Fibroblast of skin of scalp (primary cell): ENCODE results near the gene SOST.

Experiments used
- DNase-seq: peaks from one replicate; pipeline ENCODE4 v3.0.0-alpha.2; 2013

The SOST gene

DNA sequence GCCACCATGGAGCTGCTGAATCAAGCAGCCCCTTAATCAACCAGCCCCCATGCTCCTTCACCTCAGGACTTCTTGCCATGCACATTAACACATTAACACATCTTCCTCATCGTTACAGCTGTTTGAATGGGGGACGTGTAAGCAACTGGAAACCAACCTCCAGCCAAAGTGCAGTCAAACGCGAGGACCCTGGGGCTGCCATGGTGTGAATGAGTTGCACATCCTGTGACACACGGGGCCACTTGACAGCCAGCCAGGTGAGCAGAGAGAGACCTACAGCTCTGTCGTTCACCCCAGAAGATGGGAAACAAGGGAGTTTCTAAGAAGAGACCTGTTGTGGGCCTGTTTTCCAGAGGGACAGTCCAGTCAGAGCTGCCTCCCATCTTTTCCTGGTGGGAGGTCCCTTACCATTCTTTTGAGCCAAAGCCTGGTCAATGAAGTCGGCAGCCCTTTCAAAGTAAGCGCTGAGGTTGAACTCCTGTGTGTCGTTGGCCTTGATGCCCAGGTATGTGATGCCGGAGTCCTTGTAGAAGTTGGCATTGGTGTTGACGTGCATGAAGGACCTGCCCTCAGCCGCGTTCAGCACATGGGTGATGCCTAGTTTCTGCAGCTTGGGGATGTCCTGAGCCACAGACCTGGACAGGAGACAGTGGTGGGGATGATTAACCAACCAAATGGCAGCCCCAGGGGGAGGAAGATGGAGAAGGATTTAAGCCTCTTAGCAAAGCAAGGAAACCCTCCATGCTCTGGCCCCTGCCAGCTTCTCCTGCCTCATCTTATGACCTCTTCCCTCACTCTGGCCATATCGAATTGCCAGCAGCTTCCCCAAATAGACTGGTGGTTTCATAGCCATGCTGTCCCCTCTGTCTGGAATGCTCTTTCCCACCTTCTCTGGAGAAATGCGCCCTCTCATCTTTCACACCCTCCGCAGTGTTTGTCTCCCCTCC, 16.0 kb upstream of the SOST start:
- DNase-seq = no peak

DNA sequence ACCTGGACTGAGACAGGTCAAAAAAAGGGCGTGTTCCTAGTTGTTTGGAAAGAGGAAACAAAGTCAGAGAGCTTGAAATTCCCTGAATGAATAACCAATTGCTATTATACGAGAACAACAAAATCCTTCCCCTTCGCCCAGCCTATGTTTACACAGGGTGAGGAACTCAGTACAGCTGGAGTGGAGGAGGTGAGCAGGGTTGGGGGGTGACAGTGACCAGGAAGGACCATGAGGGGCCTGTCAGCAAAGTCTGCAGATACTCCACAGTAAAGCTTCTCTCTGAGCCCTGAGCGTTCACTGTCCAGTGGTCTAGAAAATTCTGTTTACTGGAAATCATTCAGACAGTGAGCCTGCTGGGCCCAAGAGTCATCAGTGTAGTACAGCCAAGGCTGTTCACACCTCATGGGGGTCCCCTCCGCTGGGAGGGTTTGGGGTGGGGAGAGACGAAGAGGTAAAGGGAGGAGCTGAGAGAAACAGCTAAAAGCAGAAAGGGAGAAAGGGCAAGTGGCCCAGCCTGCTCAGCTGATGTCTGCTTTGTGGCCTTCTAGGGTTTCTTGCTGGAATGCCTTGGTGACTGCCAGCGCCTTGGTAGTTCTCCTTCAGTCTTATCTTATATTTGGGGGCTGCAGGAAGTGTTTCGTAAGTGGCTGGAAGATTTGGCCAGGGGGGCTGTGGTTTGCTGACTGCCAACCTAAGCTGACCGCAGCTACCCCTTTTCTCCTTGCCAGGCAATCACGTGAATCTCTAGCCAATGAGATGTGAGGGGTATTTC, 14.5 kb upstream of the SOST start:
- no peak for DNase-seq

DNA sequence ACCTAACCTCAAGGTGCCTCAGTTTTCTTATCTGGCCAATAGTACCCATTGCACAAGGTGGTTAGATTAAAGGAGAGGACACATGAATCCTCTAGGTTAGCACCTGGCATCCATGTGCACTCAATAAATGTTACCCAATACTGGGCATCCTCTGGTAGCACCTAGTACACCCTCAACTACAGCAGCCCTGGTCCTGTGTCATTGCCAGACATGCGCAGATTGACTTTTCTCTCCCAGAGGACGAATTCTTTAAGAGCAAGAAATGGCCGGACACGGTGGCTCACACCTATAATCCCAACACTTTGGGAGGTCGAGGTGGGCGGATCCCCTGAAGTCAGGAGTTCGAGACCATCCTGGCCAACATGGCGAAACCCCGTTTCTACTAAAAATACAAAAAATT, 12.9 kb upstream of the SOST start:
- DNase-seq = no peak

DNA sequence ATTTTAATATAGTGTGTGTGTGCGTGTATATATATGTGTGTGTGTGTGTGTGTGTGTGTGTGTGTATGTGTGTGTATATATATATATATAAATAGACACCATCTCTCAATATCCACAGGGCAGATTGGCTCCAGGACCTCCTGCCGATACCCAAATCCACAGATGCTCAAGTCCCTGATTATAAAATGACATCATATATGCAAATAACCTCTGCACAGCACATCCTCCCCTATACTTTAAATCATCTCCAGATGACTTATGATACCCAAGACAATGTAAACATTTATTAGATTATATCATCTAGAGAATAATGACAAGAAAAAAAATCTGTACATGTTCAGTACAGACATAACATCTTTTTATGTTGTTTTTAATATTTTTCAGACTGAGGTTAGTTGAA, 12.4 kb upstream of the SOST start:
- peak; percentile 50 for DNase-seq

DNA sequence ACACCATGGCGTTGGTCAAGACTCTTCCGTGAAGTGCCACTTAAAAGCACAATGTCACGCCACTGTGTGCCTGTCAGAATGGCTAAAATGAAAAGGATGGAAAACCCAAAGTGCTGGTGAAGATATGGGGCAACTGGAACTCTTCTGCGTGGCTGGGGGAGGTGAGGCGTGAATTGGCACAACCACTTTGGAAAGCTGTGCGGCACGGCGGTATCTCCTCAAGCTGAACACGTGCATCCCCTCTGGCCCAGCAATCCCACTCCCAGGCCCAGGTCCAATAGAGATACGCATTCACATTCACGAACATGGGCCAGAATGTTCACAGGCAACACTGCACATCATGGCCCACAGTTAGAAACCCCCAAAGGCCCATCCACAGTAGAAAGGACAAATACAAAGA, 11.3 kb upstream of the SOST start:
- DNase-seq = no peak

DNA sequence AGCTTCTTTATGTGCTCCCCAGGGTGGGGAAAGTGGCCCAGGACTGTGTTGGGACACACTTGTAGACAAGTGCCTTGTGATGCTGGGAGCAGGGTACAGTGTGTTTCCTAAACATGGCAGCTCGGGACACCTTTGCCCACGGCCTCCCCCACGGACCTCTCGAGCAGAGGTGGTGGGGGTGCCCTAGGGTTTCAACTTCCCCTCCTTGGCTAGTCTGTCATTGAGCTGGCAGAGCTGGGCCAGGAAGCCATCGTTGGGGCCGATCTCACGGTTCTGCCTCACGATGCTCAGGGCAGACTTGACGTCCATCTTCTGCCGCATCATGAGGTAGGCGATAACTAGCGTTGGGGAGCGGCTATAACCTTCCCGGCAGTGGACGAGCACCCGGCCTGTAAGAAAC, 10.8 kb upstream of the SOST start:
- DNase-seq = no peak

DNA sequence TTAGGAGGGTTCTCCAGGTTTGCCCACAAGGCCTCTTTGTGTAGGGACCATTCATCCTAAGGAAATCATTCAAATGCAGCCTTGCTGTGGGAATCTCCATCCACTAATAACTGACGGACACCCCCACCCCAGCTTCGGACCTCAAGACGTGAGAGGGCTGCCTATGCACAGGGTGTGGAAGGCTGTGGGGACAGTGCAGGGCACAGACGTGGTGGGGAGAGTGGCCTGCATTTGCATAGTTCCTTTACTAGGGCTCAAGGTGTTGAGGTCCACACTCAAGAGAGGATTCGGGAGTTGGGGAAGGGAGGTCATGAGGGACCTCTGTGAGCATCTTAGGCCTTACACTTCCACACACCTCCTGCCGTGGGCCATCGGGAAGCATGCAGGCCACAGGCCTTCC, 10.4 kb upstream of the SOST start:
- no peak for DNase-seq

DNA sequence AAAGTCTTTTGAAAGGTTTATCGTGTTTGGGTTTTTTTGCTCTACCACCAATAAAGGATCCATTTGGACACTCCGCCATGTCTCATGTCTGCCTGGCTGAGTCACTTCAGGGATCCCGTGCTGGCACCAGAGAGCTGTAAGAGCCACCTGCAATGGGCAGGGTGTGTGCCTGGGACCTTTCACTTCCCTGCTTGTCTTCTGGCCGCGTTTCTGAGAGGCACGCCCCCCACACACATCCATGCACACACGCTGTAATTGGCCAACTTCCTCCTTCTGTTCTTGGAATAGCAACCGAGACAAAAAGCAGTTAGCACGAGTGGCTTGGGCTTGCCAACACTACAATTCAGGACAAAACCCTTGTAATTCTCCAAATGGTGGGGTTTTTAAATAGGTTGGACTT, 9.8 kb upstream of the SOST start:
- DNase-seq = no peak

DNA sequence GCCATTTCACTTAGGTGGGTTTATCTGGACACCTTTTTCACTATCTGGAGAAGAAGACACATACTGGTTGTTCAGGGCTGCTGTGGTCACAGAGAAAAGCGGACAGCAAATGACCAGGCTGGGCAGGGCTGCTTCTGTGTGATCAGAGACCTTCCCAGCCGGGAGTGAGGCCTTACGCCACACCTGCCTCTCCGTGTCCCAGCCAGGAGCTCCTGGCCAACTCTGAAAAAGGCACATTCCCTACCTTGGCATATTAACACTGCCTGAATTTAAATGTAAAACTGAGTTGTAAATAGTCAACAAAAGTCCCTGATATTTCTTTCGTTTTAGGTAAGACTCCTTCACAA, 9.1 kb upstream of the SOST start:
- DNase-seq = no peak

DNA sequence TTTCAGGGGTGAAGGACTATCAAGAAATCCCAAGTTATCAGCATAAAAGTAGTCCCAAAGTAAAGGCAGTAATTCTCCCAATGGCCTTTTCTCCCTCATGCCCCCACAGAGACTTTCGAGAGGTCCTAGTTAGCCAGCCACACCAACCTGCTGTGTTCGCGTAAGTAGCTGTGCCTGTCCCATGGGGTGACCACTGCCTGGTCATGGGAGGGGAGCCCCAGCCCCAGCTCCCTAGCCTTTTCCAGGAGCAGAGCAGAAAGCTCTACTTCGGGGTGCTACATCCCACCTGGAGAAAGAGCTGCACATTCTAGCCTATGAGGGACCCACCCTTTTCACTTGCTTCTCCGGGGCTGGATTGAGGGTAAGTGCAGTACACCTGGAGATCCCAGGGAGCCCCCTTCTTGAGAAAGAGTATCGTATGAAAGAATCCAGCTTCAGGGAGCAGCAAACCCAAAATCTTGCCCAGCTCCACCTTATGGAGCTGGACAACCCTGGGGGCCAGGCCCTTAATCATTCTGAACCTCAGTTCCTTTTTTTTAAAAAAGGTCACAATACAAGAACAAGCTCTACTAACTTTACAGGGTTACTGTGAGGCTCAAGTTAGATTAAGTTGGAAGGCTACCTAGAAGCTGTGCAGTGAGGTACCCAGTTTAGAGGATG, 8.6 kb upstream of the SOST start:
- DNase-seq = no peak

DNA sequence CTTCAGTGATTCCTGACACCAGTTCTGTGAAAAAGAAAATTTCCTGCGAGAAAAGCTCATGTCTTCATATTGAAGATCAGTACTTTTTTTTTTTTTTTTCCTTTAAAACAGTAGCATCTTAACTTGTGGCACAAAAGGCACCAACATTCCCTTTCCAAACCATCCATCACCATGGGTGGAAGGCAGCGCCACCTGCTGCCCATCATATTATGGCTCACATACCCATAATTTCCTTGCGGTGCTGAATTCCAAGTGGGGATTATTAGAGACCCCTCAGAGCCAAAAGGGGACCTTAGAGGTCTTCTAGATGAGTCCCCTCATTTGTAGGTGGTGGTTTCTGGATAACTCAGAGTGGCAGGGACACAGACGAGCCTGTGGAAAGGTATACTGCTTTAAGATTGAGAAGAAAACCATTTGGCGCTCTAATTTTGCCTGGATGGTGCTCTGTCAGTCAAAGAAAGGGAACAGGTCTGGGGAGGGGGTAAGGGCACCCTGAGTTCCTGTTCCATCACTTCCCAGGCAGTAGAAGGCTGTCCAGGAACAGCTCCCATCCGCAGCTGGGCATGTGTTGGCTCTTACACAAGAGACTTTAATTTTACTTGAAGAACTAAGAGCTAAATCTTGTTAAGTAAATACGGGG, 7.9 kb upstream of the SOST start:
- peak; percentile 62 for DNase-seq

DNA sequence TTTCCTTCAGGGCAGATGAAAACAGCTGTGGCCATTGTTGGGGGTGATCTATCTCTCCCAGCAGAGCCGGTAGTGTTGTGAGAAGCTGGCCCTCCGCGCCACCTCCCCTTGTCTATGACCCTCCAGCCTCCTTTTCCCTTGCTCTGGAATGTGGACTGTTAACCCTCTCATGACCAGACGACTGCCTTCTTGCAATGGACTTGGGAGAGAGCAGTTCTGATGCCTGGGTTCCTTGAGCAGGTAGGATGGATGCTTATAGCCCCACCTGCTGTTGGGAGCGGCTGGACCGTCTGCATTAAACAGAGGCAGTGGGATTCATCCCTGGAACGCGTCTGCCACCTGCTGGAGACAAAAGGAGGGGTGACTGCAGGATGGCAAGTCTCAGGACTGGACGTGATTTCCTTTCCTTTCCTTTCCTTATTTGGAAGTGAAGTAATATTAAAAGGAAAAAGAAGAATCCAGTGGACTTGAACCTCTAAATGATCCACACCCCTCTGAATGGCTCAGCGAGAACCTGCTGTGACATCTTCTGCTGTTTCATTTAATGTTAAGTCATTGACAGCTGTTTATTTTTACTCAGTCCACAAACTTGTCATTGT, 1.8 kb upstream of the SOST start:
- peak; percentile 91 for DNase-seq

DNA sequence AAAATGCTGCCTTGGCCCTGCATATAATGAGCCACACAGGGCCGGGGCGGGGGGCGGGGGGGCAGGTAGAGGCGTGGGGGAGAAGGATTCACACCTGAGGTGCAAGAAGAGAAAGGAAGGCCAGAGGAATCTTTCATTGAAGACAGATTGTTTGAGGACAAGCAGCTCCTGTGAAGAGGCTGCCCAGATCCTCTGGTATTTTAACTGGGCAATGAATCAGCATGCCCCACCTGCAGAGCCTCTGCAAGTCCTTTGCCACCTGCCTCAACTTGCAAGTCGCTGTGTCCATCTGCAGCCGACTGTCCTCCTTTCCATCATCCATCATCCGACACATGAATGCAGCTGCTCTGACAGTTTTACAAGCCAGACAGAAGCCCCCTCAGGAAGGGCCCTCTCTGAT, 1.2 kb upstream of the SOST start:
- DNase-seq = no peak

DNA sequence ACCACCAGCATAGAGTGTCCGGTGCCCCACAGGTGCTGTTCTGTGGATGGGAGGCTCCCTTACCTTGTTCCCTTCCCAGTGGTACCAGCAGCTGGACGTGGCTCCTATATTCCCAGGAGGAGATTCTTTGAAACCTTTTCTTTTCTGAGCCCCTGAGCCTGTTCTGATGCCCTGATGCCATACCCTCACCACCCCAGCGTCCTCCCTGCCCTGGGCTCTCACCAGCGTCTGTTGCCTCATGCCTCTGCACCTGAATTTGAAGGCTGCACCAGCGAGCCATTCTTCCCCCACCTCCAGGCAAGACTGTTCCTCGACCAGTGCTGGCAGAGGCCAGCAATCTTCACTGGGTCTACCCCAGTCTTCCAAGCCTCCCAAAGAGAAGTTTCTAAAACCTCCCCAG, 505 bp downstream of the SOST start:
- no peak for DNase-seq

DNA sequence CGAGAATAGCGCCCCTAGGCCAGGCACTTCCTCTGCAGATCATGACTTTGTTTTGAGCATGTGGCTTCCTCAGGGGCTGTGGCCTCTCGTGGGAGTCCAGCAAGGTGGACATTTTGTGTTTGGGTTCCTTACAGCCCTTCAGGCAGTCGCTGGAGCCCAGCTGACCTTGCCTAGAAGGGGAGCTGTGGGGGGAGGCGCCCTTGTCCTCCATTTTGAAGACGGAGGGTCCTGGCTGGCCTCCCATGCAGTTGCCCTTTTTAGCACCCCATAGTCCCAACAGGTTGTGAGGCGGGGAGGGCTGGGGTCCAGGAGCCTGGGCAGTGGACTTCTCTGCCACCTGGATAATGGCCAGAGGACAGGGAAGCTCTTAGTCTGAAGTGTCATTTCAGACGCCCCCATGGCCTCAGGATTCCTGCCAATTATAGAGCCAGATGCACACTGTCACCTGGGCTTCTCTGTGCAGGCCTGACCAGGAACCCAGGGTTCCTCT, 1.4 kb downstream of the SOST start:
- DNase-seq = no peak

DNA sequence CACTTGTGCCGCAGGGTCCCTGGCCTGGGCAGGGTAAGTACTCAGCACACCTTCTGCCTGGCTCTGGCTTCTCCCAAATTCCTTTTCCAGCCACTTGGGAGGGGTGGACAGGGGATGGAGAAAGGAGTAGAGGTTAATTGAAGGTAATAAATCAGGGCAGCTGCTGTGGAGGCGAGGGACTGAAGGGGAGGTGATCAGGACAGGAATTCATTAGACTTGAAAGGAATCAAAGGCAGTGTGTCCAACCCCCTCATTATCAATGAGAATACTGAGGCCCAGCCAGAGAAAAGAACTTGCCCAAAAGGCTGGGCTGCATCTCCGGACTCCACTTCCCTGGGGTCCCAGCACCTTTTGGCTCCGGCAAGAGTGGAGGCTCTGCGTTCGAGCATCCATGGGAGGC, 2.4 kb downstream of the SOST start:
- no peak for DNase-seq

DNA sequence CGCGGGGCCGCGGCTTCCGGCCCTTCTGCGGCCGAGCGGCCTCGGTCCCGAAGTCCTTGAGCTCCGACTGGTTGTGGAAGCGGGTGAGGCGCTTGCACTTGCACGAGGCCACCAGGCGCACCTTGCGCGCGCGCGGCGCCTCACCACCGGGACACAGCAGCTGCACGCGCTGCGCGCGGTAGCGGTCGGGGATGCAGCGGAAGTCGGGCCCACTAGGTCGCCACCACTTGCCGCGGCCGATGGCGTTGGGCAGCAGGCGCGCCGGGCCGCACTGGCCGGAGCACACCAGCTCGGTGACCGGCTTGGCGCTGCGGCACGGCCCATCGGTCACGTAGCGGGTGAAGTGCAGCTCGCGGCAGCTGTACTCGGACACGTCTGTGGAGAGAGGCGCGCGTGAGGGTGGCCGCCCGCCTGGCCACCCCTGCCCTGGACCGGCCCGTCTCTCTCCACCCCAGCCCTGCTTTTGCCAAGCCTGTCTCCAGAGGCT, 3.2 kb downstream of the SOST start:
- DNase-seq = no peak

DNA sequence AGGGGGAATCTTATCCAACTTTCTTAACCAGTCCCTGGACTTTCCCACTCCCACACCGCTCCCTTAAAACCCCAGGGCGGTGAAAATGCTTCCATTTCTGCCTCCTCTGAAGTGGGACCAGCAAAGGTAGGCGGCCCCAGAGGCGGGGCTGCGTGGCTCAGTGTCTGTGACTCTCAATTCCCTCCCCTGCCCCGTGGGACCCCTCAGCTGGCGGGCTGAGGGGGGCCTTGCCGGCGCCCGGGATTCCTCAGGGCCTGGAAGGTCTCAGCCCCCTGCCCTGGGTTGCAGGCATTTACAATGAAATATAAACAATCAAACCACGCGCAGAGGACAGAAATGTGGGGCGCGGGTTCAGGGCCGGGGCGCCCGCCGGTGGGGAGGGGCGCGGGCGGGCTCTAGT, 3.6 kb downstream of the SOST start:
- DNase-seq = no peak

DNA sequence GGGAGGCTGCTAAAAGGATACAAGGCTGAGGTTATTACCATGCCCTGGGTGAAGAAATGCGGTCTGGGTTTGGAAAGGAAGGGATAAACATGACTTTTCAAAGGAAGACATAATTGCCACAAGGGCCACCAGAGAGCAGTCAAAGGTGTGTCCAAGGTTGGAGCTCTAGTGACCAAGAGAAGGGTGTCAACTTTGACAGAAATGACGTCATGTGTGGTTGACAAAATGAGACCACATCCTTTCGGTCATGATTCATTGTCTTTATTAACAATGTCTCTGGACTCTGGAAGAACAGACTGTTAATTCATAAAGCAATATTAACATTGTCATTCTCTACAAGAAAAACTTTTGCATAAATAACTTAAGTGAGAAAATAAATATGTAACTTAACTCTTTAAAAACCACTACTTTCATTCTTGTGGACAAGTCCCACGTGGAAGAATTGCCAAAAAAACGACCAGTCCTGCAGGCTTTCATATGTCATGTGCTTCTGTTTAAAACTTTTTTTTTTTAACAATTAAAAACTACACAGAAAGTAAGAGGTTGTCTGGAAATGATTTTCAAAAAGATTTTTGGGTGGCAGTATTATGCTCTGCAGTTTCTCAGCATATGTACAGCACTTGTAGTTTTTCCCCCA, 5.0 kb downstream of the SOST start:
- DNase-seq = peak; percentile 40

DNA sequence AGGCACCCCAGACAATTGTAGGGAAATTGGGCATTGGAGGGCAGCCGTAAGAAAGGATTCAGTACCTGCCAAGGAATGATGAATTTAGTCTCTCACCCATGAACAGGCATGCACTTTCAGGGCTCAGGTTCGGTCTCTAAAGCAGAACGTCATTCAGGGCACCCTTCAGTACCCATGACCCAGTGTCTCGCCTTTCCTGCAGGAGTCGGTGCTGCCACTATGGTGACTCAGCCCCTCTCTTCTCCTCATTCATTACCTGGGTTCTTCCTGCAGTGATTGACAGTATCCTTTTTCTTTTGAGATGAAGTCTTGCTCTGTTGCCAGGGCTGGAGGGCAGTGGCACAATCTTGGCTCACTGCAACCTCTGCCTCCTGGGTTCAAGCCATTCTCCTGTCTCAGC, 8.4 kb downstream of the SOST start:
- no peak for DNase-seq

DNA sequence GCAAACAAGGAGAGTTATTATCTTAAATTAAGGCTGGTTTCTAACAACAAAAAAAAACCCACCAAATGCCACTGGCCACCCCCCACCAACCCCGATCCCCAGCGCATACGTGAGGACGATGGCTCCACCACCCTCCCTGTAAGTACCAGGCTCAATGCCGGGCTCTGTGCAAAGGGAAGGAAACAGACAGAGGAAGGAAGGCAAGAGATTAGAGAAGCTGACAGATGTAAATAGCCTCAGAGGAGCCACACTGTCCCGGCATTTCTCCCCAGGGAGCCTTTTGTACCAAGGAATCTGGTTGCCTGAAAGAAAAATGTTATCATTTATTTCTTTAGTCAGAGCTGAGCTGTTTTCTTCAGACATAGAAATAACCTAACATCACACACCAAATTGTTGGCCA, 13.1 kb downstream of the SOST start:
- DNase-seq = no peak

DNA sequence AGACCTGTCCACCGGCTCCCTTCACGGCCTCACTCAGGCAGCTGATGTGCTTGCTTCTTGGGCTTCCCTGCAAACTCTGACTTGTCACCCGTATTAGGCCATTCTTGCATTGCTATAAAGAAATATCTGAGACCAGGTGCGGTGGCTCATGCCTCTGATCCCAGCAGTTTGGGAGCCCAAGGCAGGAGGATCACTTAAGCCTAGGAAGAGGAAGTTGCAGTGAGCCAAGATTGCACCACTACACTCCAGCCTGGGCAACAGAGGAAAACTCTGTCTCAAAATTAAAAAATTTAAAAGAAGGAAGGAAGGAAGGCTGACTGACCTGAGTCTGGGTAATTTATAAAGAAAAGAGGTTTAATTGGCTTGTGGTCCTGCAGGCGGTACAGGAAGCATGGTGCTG, 17.0 kb downstream of the SOST start:
- no peak for DNase-seq
